WTC11 (cell line): ENCODE measurements around the gene TMC3. TPM values are rescaled to one million over a fixed set of nuclear protein-coding genes. Genes with fewer than 3 reads are reported as not detected.

Experiments
- ATAC-seq: fragments of 200-7000 bp; cut with Tn5 transposase; 2 replicates; pipeline ENCODE4 v1.10.0; 2021; ENCODE audit warnings: mild to moderate bottlenecking, moderate library complexity
- CTCF ChIA-PET: fragments of 300-600 bp; sonication (Branson Sonifier 250); formaldehyde crosslinking; loops from one replicate; lab custom pipeline; 2021; ENCODE audit warnings: antibody characterized with exemption; lab: Charles Lee
- POLR2A ChIA-PET: fragments of 350-600 bp; sonication (Branson Sonifier 250); formaldehyde crosslinking; loops from one replicate; lab custom pipeline; 2021; ENCODE audit warnings: antibody characterized with exemption; lab: Charles Lee
- DNase-seq: peaks from one replicate; pipeline ENCODE4 v3.0.0; 2021; ENCODE audit warnings: low spot score
- H3K27ac Mint-ChIP-seq: 2 replicates; pipeline ENCODE4 v1.8.0; 2021; ENCODE audit warnings: mixed read lengths
- H3K27me3 Mint-ChIP-seq: 2 replicates; pipeline ENCODE4 v1.8.0; 2021; ENCODE audit warnings: low read depth, mild to moderate bottlenecking, moderate library complexity, mixed read lengths
- H3K36me3 Mint-ChIP-seq: 2 replicates; pipeline ENCODE4 v1.8.0; 2021; ENCODE audit warnings: mixed read lengths
- H3K4me1 Mint-ChIP-seq: 2 replicates; pipeline ENCODE4 v1.8.0; 2022; ENCODE audit warnings: mixed read lengths
- H3K4me3 Mint-ChIP-seq: 2 replicates; pipeline ENCODE4 v1.8.0; 2021; ENCODE audit warnings: mild to moderate bottlenecking, moderate library complexity, mixed read lengths
- H3K9me3 Mint-ChIP-seq: 2 replicates; pipeline ENCODE4 v1.8.0; 2021; ENCODE audit warnings: mixed read lengths
- ATF1 ChIP-seq: sonication (generic); formaldehyde crosslinking; IDR thresholded peaks from 2 replicates; pipeline ENCODE4 v1.8.1; 2023; ENCODE audit warnings: mild to moderate bottlenecking, moderate library complexity, missing genetic modification reagents
- CREB1 ChIP-seq: sonication (generic); formaldehyde crosslinking; IDR thresholded peaks from 2 replicates; pipeline ENCODE4 v1.8.0; 2023; ENCODE audit warnings: mild to moderate bottlenecking, missing genetic modification reagents
- FOXP1 ChIP-seq: sonication (generic); formaldehyde crosslinking; IDR thresholded peaks from 2 replicates; pipeline ENCODE4 v1.8.0; 2022; ENCODE audit warnings: missing genetic modification reagents, mild to moderate bottlenecking, moderate library complexity, borderline replicate concordance
- GTF2I ChIP-seq: fragments of 250-450 bp; sonication (Bioruptor Pico); conservative IDR thresholded peaks from 2 replicates; pipeline ENCODE4 v1.4.0; 2021; ENCODE audit warnings: mild to moderate bottlenecking
- IRF2 ChIP-seq: sonication (generic); formaldehyde crosslinking; IDR thresholded peaks from 2 replicates; pipeline ENCODE4 v1.8.0; 2022; ENCODE audit warnings: low read depth, missing genetic modification reagents, borderline replicate concordance
- MYBL2 ChIP-seq: sonication (generic); formaldehyde crosslinking; IDR thresholded peaks from 2 replicates; pipeline ENCODE4 v1.8.1; 2023; ENCODE audit warnings: mild to moderate bottlenecking, moderate library complexity, missing genetic modification reagents
- NFE2L1 ChIP-seq: sonication (generic); formaldehyde crosslinking; IDR thresholded peaks from 2 replicates; pipeline ENCODE4 v1.8.1; 2023; ENCODE audit warnings: missing genetic modification reagents
- ZBTB21 ChIP-seq: sonication (generic); formaldehyde crosslinking; IDR thresholded peaks from 2 replicates; pipeline ENCODE4 v1.8.1; 2023; ENCODE audit warnings: mild to moderate bottlenecking, missing genetic modification reagents, borderline replicate concordance
- ZNF138 ChIP-seq: sonication (generic); formaldehyde crosslinking; conservative IDR thresholded peaks from 2 replicates; pipeline ENCODE4 v1.8.1; 2022; ENCODE audit warnings: mild to moderate bottlenecking, moderate library complexity, missing genetic modification reagents
- ZNF425 ChIP-seq: fragments of 250-450 bp; sonication (Bioruptor Pico); conservative IDR thresholded peaks from 2 replicates; pipeline ENCODE4 v1.9.0; 2021; ENCODE audit warnings: mild to moderate bottlenecking
- ZNF512 ChIP-seq: sonication (generic); formaldehyde crosslinking; IDR thresholded peaks from 2 replicates; pipeline ENCODE4 v1.8.1; 2022; ENCODE audit warnings: missing genetic modification reagents, borderline replicate concordance
- ZSCAN18 ChIP-seq: fragments of 250-450 bp; sonication (Bioruptor Pico); IDR thresholded peaks from 2 replicates; pipeline ENCODE4 v2.1.2; 2022; ENCODE audit warnings: mild to moderate bottlenecking, moderate library complexity
- total RNA-seq: library from RNA; stranded (reverse); gene quantifications from 3 replicates; pipeline ENCODE4 v1.2.3, GENCODE V29; 2021
- TF ChIP-seq, protein P1 (sequence below): sonication (generic); formaldehyde crosslinking; IDR thresholded peaks from 2 replicates; pipeline ENCODE4 v1.8.1; 2022; ENCODE audit warnings: mild to moderate bottlenecking, missing genetic modification reagents, moderate library complexity, borderline replicate concordance
- TF ChIP-seq, protein P2 (sequence below): sonication (generic); formaldehyde crosslinking; IDR thresholded peaks from 2 replicates; pipeline ENCODE4 v1.8.0; 2022; ENCODE audit warnings: mild to moderate bottlenecking, missing genetic modification reagents
- TF ChIP-seq, protein P3 (sequence below): sonication (generic); formaldehyde crosslinking; IDR thresholded peaks from 2 replicates; pipeline ENCODE4 v1.8.1; 2023; ENCODE audit warnings: mild to moderate bottlenecking, missing genetic modification reagents

Gene TMC3
- total RNA-seq, 1 experiment from 2014 or later = not detected

- TF ChIP-seq ZSCAN18 (CRISPR knock-in tag) (no peak), ZBTB21 (CRISPR knock-in tag) (no peak), FOXP1 (CRISPR knock-in tag) (no peak), ZNF138 (no peak)
- TF ChIP-seq, protein P1, sequence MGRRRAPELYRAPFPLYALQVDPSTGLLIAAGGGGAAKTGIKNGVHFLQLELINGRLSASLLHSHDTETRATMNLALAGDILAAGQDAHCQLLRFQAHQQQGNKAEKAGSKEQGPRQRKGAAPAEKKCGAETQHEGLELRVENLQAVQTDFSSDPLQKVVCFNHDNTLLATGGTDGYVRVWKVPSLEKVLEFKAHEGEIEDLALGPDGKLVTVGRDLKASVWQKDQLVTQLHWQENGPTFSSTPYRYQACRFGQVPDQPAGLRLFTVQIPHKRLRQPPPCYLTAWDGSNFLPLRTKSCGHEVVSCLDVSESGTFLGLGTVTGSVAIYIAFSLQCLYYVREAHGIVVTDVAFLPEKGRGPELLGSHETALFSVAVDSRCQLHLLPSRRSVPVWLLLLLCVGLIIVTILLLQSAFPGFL (CRISPR knock-in tag) = no peak
- TF ChIP-seq, all 79 proteins: peak for 0
Observed at GRCh38 chr15:81281766-81282605, 92.0 kb downstream of the TMC3 start (continued).

DNA sequence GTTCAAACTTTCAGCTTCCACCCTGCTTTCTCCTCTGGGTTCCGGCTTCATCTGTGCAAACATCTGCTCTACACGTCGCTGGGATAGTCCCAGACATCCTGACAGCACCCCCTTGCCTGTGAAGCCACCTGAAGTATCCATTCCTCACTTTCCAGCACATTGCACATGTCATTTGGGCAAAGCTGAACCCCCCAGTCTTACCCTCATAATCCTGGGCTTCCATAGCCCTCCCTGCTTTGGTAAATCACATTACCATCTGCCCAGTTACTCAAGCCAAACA, 92.6 kb downstream of the TMC3 start:
- H3K27me3 Mint-ChIP-seq = peaks cover 5% of the 10 kb centered on the region
- TF ChIP-seq ATF1 (no peak), NFE2L1 (CRISPR knock-in tag) (no peak), IRF2 (CRISPR knock-in tag) (no peak), ZBTB21 (CRISPR knock-in tag) (no peak), MYBL2 (no peak), ZNF512 (no peak), CREB1 (CRISPR knock-in tag) (no peak), ZNF425 (CRISPR knock-in tag) (no peak), GTF2I (CRISPR knock-in tag) (no peak)
- TF ChIP-seq, protein P2, sequence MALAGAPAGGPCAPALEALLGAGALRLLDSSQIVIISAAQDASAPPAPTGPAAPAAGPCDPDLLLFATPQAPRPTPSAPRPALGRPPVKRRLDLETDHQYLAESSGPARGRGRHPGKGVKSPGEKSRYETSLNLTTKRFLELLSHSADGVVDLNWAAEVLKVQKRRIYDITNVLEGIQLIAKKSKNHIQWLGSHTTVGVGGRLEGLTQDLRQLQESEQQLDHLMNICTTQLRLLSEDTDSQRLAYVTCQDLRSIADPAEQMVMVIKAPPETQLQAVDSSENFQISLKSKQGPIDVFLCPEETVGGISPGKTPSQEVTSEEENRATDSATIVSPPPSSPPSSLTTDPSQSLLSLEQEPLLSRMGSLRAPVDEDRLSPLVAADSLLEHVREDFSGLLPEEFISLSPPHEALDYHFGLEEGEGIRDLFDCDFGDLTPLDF (CRISPR knock-in tag) = no peak
- TF ChIP-seq, protein P1 (CRISPR knock-in tag) = no peak
- TF ChIP-seq, protein P3, sequence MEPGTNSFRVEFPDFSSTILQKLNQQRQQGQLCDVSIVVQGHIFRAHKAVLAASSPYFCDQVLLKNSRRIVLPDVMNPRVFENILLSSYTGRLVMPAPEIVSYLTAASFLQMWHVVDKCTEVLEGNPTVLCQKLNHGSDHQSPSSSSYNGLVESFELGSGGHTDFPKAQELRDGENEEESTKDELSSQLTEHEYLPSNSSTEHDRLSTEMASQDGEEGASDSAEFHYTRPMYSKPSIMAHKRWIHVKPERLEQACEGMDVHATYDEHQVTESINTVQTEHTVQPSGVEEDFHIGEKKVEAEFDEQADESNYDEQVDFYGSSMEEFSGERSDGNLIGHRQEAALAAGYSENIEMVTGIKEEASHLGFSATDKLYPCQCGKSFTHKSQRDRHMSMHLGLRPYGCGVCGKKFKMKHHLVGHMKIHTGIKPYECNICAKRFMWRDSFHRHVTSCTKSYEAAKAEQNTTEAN = no peak
- POLR2A ChIA-PET = no interaction called here
- no peak for ATAC-seq
- peaks cover 19% of the 10 kb centered on the region for H3K36me3 Mint-ChIP-seq
- no peak overlapping the region for H3K4me3 Mint-ChIP-seq
- DNase-seq = no peak
- CTCF ChIA-PET = interaction anchor here (1.3 to 4.3 kb wide), 2 partner anchors 15 to 119 kb away, joined by 4 to 23 read pairs; no protein-coding TSS in a partner anchor
- no peak overlapping the region for H3K27ac Mint-ChIP-seq
- H3K4me1 Mint-ChIP-seq = no peaks in the 10 kb centered on the region
- peaks cover 27% of the 10 kb centered on the region for H3K9me3 Mint-ChIP-seq

Other genes with a start within 250 kb of the TMC3 start
- not detected in 3 replicates for gene CFAP161, start 239.9 kb downstream of the TMC3 start, total RNA-seq
- gene IL16, start 177.3 kb downstream of the TMC3 start, total RNA-seq = 0.41 to 0.61 TPM (median 0.46 TPM) in 3 replicates
- gene STARD5, start 50.1 kb downstream of the TMC3 start, total RNA-seq = 6.3 to 7.2 TPM (median 6.8 TPM) in 3 replicates